Tibial nerve (tissue), 4 donors: ENCODE measurements around the gene ASPG. TPM values are rescaled to one million over a fixed set of nuclear protein-coding genes. Genes with fewer than 3 reads are reported as not detected.

Experiments used
- DNase-seq, 2 donors: peaks; one replicate each; pipeline ENCODE4 v3.0.0-alpha.2; 2019; ENCODE audit warnings: low spot score in 2 of 2
- H3K27ac ChIP-seq, 4 donors: fragments of 200-600 bp; sonication (generic) in 3 of 4; one replicate each; pipeline ENCODE4 v1.5.1; 2017 to 2019; ENCODE audit warnings: mild to moderate bottlenecking in 1 of 4
- H3K27me3 ChIP-seq, 2 donors: fragments of 200-600 bp; sonication (generic) in 1 of 2; one replicate each; pipeline versions ENCODE4 v1.5.1 to v1.6.0; 2017 to 2019
- H3K36me3 ChIP-seq, 3 donors: fragments of 200-600 bp; sonication (generic); one replicate each; pipeline ENCODE4 v1.5.1; 2018 to 2019
- H3K4me1 ChIP-seq, 4 donors: fragments of 200-600 bp; sonication (generic) in 3 of 4; one replicate each; pipeline ENCODE4 v1.5.1; 2017 to 2019
- H3K4me3 ChIP-seq, 4 donors: fragments of 200-600 bp; sonication (generic) in 3 of 4; one replicate each; pipeline ENCODE4 v1.5.1; 2017 to 2019; ENCODE audit warnings: mild to moderate bottlenecking in 1 of 4, moderate library complexity in 1 of 4
- H3K9me3 ChIP-seq, 4 donors: fragments of 200-600 bp; sonication (generic) in 3 of 4; one replicate each; pipeline ENCODE4 v1.5.1; 2017 to 2019
- CTCF ChIP-seq, 5 experiments: fragments of 200-600 bp in 3 of 5; fragments of 450-650 bp in 2 of 5; sonication (generic) in 3 of 5; IDR thresholded peaks; one replicate each; pipeline ENCODE4 v1.5.1; 2016 to 2019; ENCODE audit warnings: antibody characterized with exemption in 5 of 5, mild to moderate bottlenecking in 3 of 5, moderate library complexity in 2 of 5
- EP300 ChIP-seq, 2 donors: sonication (generic); formaldehyde crosslinking; IDR thresholded peaks; one replicate each; pipeline ENCODE4 v1.6.1; 2017; ENCODE audit warnings: antibody characterized with exemption in 2 of 2, mild to moderate bottlenecking in 1 of 2
- POLR2A ChIP-seq, 2 donors: fragments of 450-650 bp; IDR thresholded peaks; one replicate each; pipeline ENCODE4 v1.6.1; 2017; ENCODE audit warnings: antibody characterized with exemption in 2 of 2, mild to moderate bottlenecking in 2 of 2, moderate library complexity in 2 of 2
- WGBS, 2 donors: methylation state at CpG; one replicate each; pipeline ENCODE4 v1.1.5; 2018; 5-methylcytosine and 5-hydroxymethylcytosine counted together
- total RNA-seq, 4 donors: library from RNA; depleted of rRNA; stranded (reverse); fragments of >200 nt; gene quantifications; one replicate each; pipeline ENCODE4 v1.1.0, GENCODE V29; 2016

The ASPG gene
- total RNA-seq, 4 donors from 2014 or later: 2.4 to 8.7 (median 2.7) TPM

- H3K27me3 ChIP-seq: peaks cover 0 to 5% of the 10 kb centered on the region in 2 donors
- 77% methylated on average over 26 to 27 of the region's 35 CpGs for WGBS, 2 donors
- H3K27ac ChIP-seq: no peak overlapping the region
- H3K36me3 ChIP-seq: no peaks in the 10 kb centered on the region
- no peaks in the 10 kb centered on the region for H3K9me3 ChIP-seq
- no peak for TF ChIP-seq EP300 (IDR thresholded peaks at IDR 0.05)
- no peak for TF ChIP-seq POLR2A (IDR thresholded peaks at IDR 0.05)
- no peak for TF ChIP-seq CTCF (IDR thresholded peaks at IDR 0.05)
- DNase-seq: no peak
- no peak overlapping the region for H3K4me3 ChIP-seq
- H3K4me1 ChIP-seq: no peaks in the 10 kb centered on the region
Observed at GRCh38 chr14:104104076-104104901, 18.8 kb downstream of the ASPG start.

DNA sequence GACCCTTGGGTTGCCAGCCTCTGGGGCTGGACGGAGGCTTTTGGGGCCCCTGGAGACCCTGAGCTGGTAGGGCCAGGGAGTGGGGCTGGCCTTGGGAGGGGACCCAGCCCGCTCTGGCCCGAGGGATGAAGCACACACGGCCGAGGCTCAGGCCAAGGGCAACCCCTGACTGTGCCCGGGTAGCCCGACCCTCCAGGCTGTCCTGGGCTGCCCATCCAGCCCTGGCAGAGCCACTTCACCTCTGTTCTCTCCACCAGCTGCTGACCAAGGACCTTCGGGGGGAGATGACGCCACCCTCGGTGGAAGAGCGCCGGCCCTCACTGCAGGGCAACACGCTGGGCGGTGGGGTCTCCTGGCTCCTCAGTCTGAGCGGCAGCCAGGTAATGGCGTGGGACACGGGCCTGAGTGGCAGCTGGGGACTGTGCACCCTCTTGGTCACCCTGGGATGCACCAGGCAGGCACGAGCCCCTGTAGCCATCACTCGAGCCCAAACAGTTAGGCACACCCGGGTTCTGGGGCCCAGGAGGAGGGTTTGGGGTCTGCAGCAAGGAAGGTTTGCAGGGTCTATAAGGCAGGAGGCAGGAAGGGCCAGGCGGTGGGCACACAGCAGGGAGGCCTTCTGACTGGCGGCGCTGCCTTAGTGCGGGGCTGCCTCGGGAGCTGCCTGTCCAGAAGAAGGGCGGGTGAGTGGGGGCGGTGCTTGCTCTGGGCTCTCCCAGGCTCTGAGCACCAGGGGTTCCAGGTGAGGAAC is 19.7 kb downstream of the ASPG start:
- peaks cover 0 to 5% of the 10 kb centered on the region in 2 donors for H3K27me3 ChIP-seq
- no peak for DNase-seq
- H3K4me3 ChIP-seq: no peak overlapping the region
- H3K9me3 ChIP-seq: no peaks in the 10 kb centered on the region
- 72 to 78% methylated on average over 16 to 25 of the region's 27 CpGs for WGBS, 2 donors
- TF ChIP-seq EP300 (IDR thresholded peaks at IDR 0.05) (no peak), POLR2A (IDR thresholded peaks at IDR 0.05) (no peak), CTCF (IDR thresholded peaks at IDR 0.05) (no peak)
- H3K4me1 ChIP-seq: no peaks in the 10 kb centered on the region
- H3K36me3 ChIP-seq: no peaks in the 10 kb centered on the region
- H3K27ac ChIP-seq: no peak overlapping the region

GRCh38 chr14:104105822-104106470 is 20.4 kb downstream of the ASPG start:
- DNase-seq: no peak

GRCh38 chr14:104106471-104106991 is 21.0 kb downstream of the ASPG start:
- Histone ChIP-seq H3K4me1 (no peaks in the 10 kb centered on the region), H3K27me3 (no peaks in the 10 kb centered on the region), H3K4me3 (no peak overlapping the region), H3K27ac (no peak overlapping the region), H3K9me3 (no peaks in the 10 kb centered on the region), H3K36me3 (no peaks in the 10 kb centered on the region)
- no peak for DNase-seq
- TF ChIP-seq POLR2A (IDR thresholded peaks at IDR 0.05) (no peak), CTCF (IDR thresholded peaks at IDR 0.05) (no peak), EP300 (IDR thresholded peaks at IDR 0.05) (no peak)
- WGBS, 2 donors: 78 to 80% methylated on average over 11 to 13 of the region's 20 CpGs

More at GRCh38 chr14:104105822-104106470, 20.4 kb downstream of the ASPG start:
- no peak for TF ChIP-seq POLR2A (IDR thresholded peaks at IDR 0.05)
- no peak for TF ChIP-seq EP300 (IDR thresholded peaks at IDR 0.05)
- no peak for TF ChIP-seq CTCF (IDR thresholded peaks at IDR 0.05)
- Histone ChIP-seq H3K4me1 (no peaks in the 10 kb centered on the region), H3K27ac (no peak overlapping the region), H3K36me3 (no peaks in the 10 kb centered on the region), H3K4me3 (no peak overlapping the region), H3K9me3 (no peaks in the 10 kb centered on the region), H3K27me3 (peaks cover 0 to 4% of the 10 kb centered on the region in 2 donors)
- 78 to 86% methylated on average over 15 to 16 of the region's 18 CpGs for WGBS, 2 donors
